NCI-H2107 treated with DMSO at 0.1 percent for 48 hours (cell line): ENCODE measurements around the gene SFMBT2.
"Not testable (repeated sequence)": the region's sequence is repeated elsewhere in the genome, so short reads cannot be mapped to it uniquely, and the experiment has no call there.

Source experiments
- DNase-seq: peaks from one replicate; lab custom pipeline; 2025; ENCODE audit not compliant: unreplicated experiment; lab: John Stamatoyannopoulos, UW

The SFMBT2 gene

DNA sequence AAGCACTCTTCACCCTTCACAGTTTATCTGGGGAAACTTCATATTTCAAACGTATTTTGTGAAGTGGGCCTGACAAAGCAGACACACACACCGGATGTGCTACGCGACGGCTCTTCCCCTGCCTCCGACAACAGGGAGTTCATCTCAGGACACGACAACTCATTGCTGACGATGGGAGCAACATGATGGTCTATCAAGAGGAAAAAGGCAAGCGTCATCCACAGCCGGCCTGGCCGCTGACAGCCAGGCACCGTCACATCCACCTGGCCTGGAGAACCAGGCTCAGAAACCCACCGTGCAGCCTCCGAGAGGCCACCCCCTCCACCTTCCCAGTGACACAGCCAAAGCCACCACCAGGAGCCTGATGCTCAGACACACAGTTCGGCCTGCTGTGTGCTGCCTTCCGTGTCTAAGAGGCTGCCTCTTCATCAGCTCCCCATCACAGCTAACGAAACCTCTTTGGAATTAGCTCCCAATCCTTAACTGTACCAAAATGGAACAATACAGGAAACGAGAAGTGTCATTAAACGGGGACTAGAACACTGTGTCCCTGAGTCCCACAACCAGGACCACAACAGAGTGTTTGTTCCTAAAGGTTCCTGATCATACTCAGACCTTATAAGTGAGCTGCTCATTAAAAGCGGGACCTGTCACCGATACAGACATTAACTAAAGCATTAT is 76.7 kb downstream of the SFMBT2 start:
- DNase-seq: no peak

DNA sequence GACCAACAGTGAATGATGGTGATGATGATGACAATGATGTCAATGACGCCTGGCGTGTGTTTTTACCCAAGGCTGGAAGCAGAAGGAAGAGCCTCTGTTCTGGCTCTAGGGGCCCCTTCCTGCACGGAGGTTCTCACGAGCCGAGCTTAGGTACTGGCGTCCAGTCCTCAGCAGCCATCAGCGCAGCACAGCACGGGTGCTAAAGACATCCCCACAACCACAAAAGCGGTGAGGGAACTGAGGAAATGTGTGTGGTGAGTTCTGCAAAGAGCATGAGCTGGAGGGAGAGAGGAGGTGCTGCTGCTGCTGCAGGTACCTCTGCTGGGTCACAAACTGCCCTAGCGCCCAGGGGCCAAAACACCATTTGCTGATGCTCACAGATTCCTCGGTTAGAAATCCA is 81.6 kb downstream of the SFMBT2 start:
- no peak for DNase-seq

DNA sequence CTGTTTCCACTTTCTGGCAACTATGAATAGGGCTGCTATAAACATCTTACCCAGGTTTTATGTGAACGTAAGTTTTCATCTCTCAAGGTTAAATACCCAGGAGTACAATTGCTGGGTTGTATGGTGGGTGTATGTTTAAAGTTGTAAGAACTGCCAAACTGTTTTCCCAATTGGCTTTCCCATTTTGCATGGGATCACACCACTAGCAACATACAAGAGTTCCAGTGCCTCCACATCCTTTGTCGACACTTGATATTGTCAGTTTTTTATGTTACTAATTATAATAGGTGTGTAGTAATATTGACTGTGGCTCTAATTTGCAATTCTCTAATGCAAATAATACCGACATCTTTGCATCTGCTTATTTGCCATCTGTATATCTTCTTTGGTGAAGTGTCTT is 82.9 kb downstream of the SFMBT2 start:
- DNase-seq: no peak

DNA sequence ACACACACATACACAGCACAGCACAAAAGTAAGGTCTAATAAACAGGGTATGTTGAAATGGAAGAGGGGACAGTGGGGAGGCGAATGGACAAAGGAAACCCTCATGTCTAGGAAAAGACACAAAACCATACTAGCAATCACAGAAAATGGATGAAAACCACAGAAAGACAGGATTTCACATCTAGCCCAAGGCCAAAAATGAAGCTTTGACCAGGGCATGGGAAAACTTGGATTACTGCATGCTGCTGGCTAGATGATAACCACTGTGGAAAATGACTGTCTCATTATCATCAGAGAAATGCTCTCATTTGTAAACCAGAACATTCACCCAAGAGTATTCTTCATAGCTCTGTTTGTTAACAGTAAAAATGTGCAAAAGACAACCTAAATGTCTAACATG is 88.2 kb downstream of the SFMBT2 start:
- no peak for DNase-seq

DNA sequence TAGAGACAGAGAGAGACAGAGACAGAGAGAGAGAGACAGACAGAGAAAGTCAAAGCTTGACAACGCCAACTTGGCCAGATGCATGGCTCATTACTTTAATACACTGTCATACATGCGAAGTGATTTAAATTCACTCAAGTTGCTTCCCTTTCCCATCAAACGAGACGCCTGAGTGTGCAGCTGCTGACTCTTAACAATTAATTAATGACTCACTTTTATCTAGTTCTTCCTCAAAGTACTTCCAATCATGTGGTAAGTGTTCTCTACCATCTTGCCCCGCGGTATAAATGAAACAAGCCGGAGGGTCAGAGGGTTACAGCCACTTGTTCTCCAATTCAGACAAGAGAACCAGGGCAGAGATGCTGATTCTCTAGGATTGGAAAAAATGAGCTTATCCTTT is 90.8 kb downstream of the SFMBT2 start:
- no peak for DNase-seq

DNA sequence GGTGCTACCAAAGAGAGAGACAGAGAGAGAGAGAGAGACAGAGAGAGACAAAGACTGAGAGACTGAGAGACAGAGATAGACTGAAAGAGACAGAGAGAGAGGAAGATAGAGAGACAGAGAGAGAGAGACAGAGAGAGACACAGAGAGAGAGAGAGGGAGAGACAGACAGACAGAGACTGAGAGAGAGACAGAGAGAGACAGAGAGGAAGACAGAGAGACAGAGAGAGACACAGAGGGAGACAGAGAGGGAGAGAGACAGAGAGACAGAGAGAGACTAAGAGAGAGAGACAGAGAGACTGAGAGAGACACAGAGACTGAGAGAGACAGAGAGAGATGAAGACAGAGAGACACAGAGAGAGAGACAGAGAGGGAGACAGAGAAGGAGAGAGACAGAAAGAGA is 91.2 kb downstream of the SFMBT2 start:
- DNase-seq: no peak

DNA sequence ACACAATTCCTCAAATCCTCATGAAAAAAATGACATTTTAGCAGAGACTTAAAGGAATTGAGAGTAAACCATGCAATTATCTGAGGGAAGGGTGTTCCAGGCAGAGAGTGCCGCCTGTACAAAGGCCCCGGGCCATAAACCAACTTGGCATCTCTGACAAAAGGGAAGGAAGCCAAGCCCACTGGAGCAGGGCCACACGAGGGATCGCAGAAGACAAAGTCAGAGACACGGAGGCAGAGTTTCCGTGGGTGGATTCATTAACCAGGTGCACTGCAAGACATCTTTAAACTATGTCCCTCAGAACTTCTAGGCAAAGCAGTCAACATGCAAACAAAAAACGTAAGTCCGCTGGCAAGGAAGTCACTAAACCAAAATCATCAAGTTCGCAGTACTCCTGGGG is 92.0 kb downstream of the SFMBT2 start:
- DNase-seq: no peak

DNA sequence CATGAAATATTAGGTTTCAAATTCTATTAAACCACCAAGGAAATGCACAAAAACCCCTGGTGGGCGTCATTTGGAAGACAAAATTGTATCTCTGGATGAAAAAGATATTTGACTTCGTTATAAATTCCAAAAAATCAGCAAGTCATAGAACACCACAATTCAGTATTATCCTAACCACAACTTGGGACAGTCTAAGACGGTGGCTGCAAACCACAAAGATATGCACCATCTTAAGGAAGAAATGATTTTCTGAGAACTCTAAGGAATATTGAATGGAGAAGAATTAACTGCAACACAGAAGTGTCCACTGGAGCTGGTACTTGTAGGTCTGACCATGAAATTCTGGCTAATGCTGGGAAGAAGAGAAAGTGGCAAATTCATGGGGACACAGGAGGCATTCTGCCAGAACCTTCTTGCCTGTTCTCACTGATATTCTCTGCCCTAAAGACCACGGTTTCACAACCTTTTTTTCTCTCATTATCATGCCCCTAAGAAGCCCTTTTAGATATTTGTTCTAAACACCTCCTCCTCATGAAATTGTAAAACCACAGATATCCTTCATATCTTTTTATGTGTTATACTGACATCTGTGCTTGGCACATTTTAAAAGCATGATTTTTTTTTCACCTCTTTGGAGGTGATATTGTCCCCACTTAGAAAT is 92.9 kb downstream of the SFMBT2 start:
- no peak for DNase-seq

DNA sequence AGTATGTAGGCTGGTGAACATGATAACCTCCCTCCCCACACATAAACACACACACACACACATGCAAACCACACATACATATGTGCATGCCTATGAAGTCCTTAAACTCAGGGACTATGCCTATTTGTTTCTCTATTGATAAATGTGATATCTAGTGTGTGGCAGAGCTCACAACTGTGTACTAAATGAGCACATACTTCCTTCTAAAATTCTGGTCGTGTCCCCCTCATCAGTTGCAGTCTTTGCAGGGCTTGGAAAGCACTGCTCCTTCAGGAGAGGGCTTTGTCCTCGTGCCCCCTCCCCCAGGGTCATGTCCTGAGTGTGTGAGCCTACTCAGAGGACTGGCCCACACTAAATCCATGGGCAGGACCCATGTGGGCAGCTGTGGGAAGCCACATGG is 94.0 kb downstream of the SFMBT2 start:
- DNase-seq: no peak

DNA sequence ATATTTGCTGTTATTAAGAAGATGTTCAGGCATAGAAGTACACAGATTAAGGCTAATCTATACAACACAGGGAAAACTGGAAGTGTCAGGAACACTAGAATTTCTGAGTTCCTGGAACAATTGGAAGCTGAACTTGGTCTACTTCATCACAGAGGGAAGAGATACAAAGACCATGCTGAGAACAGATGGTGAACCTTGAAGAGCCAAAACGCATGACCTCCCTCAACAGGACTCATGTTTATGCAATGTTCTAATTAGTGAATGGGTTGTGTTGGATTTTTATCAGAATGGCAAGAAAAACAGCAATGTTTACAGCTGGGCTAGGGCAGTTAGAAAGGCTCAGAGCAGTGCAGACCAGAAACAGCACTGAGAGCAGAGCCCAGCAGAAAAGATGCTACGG is 94.9 kb downstream of the SFMBT2 start:
- no peak for DNase-seq

DNA sequence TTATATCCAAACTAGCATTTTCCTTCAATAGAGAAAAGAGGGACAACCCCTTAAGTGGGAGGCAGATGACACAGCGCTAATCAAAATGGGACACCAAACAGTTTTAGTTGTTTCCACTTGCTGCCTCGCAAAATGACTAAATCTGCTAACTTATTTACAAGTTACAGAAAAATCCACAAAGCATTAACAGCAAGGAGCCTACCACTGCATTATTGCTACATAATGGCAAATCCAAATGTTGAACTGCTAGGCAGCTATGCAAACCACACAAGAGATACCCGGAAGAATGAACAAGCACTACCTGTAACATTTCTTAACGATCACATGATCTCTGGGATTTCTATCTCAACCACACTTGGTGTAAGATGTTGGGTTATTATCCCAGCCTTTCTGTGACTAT is 96.7 kb downstream of the SFMBT2 start:
- no peak for DNase-seq

DNA sequence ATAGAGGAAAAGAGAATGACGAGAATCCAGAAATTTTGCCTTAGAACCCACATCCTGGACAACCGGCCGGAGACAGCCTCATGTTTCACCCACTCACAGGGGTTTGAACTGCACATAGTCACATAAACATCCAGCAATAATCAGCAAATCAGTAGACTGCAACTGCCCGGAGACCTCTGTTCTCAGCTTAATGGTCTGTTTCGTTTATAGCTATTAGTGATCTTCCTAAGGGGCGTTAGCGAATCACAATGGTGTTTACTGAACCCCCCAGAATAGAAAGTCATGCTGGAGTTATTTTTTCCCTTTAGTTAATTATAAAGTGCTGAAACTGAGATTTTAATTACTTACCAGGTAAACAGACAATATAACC is 98.4 kb downstream of the SFMBT2 start:
- no peak for DNase-seq

DNA sequence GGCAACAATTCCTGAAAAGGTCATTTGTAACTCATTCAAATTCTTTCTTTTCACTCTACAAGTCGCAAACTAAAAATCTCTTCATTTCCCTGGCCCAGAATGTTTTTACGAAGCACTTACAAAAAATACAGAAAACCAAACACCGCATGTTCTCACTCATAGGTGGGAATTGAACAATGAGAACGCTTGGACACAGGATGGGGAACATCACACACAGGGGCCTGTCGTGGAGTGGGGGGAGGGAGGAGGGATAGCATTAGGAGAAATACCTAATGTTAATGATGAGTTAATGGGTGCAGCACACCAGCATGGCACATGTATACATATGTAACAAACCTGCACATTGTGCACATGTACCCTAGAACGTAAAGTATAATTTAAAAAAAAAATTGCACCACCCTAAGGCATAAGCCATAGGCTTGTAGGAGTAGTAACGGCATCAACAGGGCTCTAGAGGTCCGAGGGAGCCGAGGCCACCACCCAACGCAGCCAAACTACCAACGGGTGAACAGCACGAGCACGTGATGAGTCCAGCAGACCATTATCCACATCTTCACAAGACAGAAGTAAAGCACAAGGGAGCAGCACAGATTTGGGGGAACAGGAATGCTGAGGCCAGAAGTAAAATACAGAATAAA is 98.9 kb downstream of the SFMBT2 start:
- DNase-seq: not testable (repeated sequence)

DNA sequence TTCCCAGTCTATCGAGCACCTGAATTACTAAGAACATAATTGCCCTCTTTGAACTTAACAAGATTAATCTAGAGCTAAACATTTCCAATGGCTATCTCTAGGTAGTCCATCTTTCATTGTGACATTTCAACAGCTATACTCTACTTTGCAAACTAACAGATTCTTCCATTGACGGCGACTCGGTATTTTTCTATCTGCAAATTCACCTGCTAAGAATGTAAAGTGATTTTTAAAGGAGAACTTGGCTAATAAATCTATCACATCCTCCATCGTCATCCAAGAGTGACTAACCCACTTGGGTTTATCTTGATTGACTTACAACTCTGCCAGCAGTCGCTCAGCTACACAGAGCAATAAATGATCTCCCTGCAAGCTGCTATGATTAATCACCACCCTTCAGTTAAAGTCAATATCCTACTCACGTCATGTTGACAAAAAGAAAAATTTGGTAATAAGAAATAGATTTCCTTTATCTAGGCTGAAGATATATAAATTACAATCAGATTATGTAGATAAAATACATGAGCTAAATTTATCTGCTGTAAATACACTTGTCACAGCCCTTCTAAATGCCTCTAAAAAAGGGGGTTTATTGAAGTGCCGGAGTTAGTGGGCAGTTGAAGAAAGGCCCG is 99.5 kb downstream of the SFMBT2 start:
- no peak for DNase-seq

DNA sequence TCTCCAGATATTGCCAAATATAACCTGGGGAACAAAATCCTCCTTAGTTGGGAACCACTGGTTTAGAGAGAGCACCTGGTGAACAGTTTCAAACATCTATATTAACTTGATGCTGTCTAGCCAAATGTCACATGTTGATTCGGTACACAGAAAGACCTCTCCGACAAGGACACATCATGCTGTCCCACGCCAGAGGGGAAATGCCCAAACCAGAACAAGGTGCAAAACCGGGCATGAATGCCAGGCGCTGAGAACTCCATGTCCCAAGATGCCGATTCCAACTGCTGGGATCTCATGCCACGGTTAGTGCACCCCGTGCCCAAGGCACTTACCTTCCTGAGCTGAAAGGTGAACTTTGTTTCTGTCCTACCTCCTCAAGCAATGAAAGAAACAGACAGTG is 100.8 kb downstream of the SFMBT2 start:
- no peak for DNase-seq

DNA sequence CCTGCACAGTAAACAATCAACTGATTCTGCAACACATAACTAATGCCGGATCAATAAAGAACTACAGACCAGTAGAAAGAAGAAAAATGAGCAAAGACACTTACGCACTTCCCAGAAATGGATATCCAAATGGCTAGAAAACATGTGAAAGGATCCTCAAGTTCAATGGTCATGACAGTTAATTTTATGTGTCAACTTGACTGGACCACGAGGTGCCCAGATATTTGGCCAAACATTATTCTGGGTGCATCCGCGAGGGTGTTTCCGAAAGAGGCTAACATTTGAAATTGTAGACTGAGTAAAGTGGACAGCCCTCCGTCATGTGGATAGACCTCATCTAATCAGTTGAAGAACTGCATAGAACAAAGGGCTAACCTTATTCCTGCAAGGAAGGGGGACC is 102.0 kb downstream of the SFMBT2 start:
- DNase-seq: no peak

DNA sequence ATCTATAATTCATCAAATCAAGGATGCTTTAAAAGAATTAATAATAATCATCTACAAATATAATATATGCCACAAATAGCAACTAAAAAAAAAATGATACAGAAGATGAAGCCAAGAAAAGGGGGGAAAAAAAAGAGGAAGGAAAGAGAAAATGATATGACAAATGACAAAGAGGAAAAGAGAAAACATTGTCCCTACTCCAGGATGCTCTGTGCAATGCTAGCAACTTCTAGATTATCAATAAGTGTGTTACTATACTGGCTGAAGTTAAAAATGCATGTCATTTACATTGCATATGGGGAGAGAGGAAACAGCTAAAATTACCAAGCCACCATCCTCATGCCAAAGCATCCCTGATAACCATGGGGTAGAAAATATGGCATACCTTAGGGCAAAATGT is 104.2 kb downstream of the SFMBT2 start:
- no peak for DNase-seq

DNA sequence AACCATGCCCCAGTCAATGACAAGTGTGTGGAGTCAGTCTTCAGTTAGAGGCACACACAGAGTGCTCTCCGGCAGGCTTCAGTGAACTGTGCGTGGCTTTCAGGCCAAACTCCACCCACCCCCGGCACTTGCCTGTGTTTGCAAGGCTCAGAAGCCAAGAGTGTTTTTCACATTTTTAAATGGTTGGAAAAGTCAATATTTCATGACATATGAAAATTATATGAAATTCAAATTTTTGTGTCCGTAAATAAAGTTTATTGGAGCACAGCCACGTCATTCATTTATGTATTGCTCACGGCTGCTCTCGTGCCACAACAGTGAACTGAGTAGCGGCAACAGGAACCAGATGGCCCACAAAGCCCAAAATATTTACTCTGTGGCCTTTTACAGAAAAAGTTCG is 104.7 kb downstream of the SFMBT2 start:
- DNase-seq: no peak

DNA sequence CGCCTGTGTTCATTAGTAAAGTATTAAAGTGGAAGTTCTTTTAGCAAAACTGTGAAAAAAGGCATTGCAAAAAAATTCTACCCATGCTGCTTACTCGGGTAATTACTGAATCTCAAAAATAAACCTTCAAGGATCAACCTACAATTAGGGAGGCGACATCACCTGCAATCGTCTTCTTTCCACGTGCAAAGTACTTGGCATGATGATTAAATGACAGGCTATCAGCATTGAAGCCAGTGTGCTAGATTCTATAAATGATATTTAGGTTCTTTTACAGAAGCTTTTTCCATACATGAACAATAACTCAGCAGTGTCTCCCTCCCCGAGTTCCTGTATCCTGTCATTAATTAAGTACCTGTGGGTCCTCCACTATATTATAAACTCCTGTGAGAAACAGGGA is 105.8 kb downstream of the SFMBT2 start:
- no peak for DNase-seq

DNA sequence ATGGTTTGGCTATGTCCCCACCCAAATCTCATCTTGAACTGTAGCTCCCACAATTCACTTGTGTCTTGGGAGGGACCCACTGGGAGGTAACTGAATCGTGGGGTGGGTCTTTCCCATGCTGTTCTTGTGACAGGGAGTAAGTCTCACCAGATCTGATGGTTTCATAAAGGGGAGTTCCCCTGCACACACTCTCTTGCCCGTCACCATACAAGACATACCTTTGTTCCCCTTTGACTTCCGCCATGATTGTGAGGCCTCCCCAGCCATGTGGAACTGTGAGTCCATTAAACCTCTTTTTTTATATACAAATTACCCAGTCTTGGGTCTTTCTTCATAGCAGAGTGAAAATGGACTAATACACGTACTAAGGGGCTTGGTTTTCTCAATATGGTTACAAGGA is 106.7 kb downstream of the SFMBT2 start:
- DNase-seq: no peak

DNA sequence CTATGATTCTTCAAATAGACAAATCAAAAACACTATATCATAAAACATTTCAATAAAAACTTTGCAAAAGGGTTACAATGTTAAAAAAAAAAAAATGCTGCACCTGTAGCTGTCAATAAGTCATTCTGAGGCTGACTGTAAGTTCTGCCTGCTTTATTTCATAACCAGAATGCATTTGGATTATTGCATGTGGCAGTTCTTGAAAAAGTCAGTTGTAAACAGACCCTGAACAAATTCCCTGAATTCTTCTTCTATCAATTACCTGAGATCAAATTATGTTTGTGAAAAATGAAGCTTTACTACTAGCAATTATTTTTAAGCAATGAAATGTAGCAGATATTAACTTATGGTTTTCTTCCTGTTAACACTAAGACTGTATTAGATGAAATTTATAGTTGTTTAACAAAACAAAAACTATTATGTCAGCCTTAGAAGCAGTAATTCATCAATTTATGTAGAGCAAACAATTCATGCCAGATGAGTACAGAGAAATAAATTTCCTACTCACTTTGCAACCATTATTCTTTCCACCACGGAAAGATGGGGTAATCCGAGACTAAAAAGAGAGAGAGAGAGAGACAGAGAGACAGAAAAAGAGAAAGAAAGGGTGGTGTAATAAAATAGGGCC is 107.8 kb downstream of the SFMBT2 start:
- no peak for DNase-seq

DNA sequence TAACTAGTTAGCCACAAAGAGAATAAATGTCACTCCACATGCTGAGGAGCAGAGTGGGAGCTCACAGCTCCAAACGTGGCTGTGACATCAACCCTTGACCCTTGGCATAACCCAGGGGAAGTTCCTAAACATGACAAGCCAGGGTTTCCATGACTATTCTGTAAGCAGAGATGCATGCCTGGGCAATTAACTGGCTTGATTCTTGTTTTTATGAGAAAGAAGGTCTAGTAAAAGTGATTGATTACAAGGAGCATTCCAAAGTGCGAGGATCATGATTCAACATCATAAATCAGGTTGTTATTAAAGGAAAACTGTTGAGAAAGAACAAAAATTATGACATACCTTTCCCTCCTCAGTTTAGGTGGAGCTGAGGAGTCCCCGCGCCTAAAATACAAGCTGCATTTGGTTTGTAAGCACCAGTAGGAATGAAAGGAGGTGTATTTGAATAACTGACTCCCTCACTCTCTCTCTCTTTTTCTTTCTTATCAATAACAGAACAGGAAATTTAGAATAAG is 108.4 kb downstream of the SFMBT2 start:
- no peak for DNase-seq
